ENCODE data around the gene DNM1. TPM values are rescaled to one million over a fixed set of nuclear protein-coding genes. Genes with fewer than 3 reads are reported as not detected.

The DNM1 gene
- total and polyA plus RNA-seq, 2 experiments from 2014 or later = 36.0 to 42.0 TPM

GRCh38 chr9:128253991-128254346 is 50.8 kb downstream of the DNM1 start:
- H3K4me3 ChIP-seq = no peak overlapping the region
- DNase-seq (ENCODE audit: low spot score) = no peak
- TF ChIP-seq CREB1 (CRISPR knock-in tag; IDR thresholded peaks at IDR 0.05; ENCODE audit: low read depth) = no peak
- TF ChIP-seq NANOG (IDR thresholded peaks at IDR 0.05; ENCODE audit: borderline replicate concordance) = no peak
- TF ChIP-seq JUNB (IDR thresholded peaks at IDR 0.05; ENCODE audit: unreplicated experiment) = no peak
- TF ChIP-seq POLR2AphosphoS5 (IDR thresholded peaks at IDR 0.05; ENCODE audit: low read depth) = no peak
- TF ChIP-seq, protein P1, sequence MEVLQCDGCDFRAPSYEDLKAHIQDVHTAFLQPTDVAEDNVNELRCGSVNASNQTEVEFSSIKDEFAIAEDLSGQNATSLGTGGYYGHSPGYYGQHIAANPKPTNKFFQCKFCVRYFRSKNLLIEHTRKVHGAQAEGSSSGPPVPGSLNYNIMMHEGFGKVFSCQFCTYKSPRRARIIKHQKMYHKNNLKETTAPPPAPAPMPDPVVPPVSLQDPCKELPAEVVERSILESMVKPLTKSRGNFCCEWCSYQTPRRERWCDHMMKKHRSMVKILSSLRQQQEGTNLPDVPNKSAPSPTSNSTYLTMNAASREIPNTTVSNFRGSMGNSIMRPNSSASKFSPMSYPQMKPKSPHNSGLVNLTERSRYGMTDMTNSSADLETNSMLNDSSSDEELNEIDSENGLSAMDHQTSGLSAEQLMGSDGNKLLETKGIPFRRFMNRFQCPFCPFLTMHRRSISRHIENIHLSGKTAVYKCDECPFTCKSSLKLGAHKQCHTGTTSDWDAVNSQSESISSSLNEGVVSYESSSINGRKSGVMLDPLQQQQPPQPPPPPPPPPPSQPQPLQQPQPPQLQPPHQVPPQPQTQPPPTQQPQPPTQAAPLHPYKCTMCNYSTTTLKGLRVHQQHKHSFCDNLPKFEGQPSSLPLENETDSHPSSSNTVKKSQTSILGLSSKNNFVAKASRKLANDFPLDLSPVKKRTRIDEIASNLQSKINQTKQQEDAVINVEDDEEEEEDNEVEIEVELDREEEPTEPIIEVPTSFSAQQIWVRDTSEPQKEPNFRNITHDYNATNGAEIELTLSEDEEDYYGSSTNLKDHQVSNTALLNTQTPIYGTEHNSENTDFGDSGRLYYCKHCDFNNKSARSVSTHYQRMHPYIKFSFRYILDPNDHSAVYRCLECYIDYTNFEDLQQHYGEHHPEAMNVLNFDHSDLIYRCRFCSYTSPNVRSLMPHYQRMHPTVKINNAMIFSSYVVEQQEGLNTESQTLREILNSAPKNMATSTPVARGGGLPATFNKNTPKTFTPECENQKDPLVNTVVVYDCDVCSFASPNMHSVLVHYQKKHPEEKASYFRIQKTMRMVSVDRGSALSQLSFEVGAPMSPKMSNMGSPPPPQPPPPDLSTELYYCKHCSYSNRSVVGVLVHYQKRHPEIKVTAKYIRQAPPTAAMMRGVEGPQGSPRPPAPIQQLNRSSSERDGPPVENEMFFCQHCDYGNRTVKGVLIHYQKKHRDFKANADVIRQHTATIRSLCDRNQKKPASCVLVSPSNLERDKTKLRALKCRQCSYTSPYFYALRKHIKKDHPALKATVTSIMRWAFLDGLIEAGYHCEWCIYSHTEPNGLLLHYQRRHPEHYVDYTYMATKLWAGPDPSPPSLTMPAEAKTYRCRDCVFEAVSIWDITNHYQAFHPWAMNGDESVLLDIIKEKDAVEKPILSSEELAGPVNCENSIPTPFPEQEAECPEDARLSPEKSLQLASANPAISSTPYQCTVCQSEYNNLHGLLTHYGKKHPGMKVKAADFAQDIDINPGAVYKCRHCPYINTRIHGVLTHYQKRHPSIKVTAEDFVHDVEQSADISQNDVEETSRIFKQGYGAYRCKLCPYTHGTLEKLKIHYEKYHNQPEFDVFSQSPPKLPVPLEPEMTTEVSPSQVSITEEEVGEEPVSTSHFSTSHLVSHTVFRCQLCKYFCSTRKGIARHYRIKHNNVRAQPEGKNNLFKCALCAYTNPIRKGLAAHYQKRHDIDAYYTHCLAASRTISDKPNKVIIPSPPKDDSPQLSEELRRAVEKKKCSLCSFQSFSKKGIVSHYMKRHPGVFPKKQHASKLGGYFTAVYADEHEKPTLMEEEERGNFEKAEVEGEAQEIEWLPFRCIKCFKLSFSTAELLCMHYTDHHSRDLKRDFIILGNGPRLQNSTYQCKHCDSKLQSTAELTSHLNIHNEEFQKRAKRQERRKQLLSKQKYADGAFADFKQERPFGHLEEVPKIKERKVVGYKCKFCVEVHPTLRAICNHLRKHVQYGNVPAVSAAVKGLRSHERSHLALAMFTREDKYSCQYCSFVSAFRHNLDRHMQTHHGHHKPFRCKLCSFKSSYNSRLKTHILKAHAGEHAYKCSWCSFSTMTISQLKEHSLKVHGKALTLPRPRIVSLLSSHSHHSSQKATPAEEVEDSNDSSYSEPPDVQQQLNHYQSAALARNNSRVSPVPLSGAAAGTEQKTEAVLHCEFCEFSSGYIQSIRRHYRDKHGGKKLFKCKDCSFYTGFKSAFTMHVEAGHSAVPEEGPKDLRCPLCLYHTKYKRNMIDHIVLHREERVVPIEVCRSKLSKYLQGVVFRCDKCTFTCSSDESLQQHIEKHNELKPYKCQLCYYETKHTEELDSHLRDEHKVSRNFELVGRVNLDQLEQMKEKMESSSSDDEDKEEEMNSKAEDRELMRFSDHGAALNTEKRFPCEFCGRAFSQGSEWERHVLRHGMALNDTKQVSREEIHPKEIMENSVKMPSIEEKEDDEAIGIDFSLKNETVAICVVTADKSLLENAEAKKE (CRISPR knock-in tag; IDR thresholded peaks at IDR 0.05) = no peak
- no peak for TF ChIP-seq ZNF331 (CRISPR knock-in tag; IDR thresholded peaks at IDR 0.05; ENCODE audit: low read depth)
- TF ChIP-seq, protein P2, sequence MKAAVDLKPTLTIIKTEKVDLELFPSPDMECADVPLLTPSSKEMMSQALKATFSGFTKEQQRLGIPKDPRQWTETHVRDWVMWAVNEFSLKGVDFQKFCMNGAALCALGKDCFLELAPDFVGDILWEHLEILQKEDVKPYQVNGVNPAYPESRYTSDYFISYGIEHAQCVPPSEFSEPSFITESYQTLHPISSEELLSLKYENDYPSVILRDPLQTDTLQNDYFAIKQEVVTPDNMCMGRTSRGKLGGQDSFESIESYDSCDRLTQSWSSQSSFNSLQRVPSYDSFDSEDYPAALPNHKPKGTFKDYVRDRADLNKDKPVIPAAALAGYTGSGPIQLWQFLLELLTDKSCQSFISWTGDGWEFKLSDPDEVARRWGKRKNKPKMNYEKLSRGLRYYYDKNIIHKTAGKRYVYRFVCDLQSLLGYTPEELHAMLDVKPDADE (IDR thresholded peaks at IDR 0.05) = no peak
- no peak for TF ChIP-seq EZH2phosphoT487 (IDR thresholded peaks at IDR 0.05; ENCODE audit: unreplicated experiment)
- no peak for TF ChIP-seq ZNF114 (CRISPR knock-in tag; IDR thresholded peaks at IDR 0.05)
- no peak for TF ChIP-seq REST (IDR thresholded peaks at IDR 0.05; ENCODE audit: unreplicated experiment)
- no peak for TF ChIP-seq EZH2 (IDR thresholded peaks at IDR 0.05; ENCODE audit: low read depth, unreplicated experiment)
- TF ChIP-seq CTCF (conservative IDR thresholded peaks at IDR 0.05; ENCODE audit: low read depth in 2 of 2) = no peak
- no peak for TF ChIP-seq STAT1 (IDR thresholded peaks at IDR 0.05; ENCODE audit: unreplicated experiment)
- H3K4me2 ChIP-seq = no peak overlapping the region
- H3F3A ChIP-seq (replicated peaks; ENCODE audit: low read depth) = peaks cover 15% of the 10 kb centered on the region; the same call in 1 of the 2 replicates
- no peaks in the 10 kb centered on the region for H3K9me2 ChIP-seq (ENCODE audit: insufficient read depth)
- Mint-ChIP-seq H3K27ac (no peak overlapping the region), H3K4me1 (peaks cover 37% of the 10 kb centered on the region), H3K27me3 (ENCODE audit: insufficient read depth, low read depth, poor library complexity) (peaks cover 21% of the 10 kb centered on the region), H3K9me3 (no peaks in the 10 kb centered on the region; the same call in 2 of the 3 replicates), H3K36me3 (ENCODE audit: low read depth) (peaks cover 16% of the 10 kb centered on the region), H3K4me3 (no peak overlapping the region)
- H3K27ac ChIP-seq (ENCODE audit: low read depth) = no peak overlapping the region
- peaks cover 4% of the 10 kb centered on the region; the same call in 1 of the 2 replicates for H3K36me3 ChIP-seq (ENCODE audit: insufficient read depth)
- no peak overlapping the region for H2AFZ ChIP-seq
- no peaks in the 10 kb centered on the region for H3K27me3 ChIP-seq (ENCODE audit: insufficient read depth)
- H4K20me1 ChIP-seq (replicated peaks; ENCODE audit: insufficient read depth) = peaks cover 6% of the 10 kb centered on the region
- no peak for ATAC-seq
- H3K79me2 ChIP-seq (replicated peaks; ENCODE audit: insufficient read depth) = 0 out of 2 replicates have a peak, but pooled peaks cover 6% of the 10 kb centered on the region
- H3K4me1 ChIP-seq (ENCODE audit: insufficient read depth) = peaks cover 14% of the 10 kb centered on the region

Data from GM23338 (cell line).